HCT116 (cell line): ENCODE results near the gene SCP2. TPM values are rescaled to one million over a fixed set of nuclear protein-coding genes. Genes with fewer than 3 reads are reported as not detected.

Source experiments
- ATAC-seq: fragments of 200-7000 bp; cut with Tn5 transposase; 2 replicates; pipeline ENCODE4 v1.9.1; 2020; ENCODE audit warnings: mild to moderate bottlenecking, moderate library complexity
- BruUV-seq: library from RNA; stranded (reverse); fragments of 400-500 nt; replicated peaks from 2 replicates; lab custom pipeline; 2021; lab: Mats Ljungman, UMichigan
- CTCF ChIA-PET: fragments of 300-600 bp; sonication (Branson Sonifier 250); formaldehyde crosslinking; loops from one replicate; lab custom pipeline; 2021; ENCODE audit warnings: antibody characterized with exemption; lab: Charles Lee
- POLR2A ChIA-PET: fragments of 300-600, 350-600 bp; sonication (Branson Sonifier 250); formaldehyde crosslinking; loops from one replicate; lab custom pipeline; 2021; ENCODE audit warnings: antibody characterized with exemption; lab: Charles Lee
- RAD21 ChIA-PET, 2 experiments: fragments of 300-600 bp; sonication (Branson Sonifier 250); formaldehyde crosslinking; loops; one replicate each; lab custom pipeline; 2023; ENCODE audit warnings: low total read pairs in 2 of 2; ENCODE audit not compliant: uncharacterized antibody in 2 of 2, unreplicated experiment in 2 of 2, low non-redundant PET in 1 of 2; lab: Charles Lee
- DNase-seq: peaks from one replicate; pipeline ENCODE4 v3.0.0-alpha.2; 2010; ENCODE audit warnings: low read depth, low spot score
- H2AFZ ChIP-seq: fragments of 200-600 bp; shearing (Covaris generic), sonication (generic); 2 replicates; pipeline ENCODE4 v1.6.1; 2017; ENCODE audit warnings: low read depth, mixed run types, mixed read lengths, antibody characterized with exemption, low read length; ENCODE audit not compliant: poor library complexity, severe bottlenecking
- H3K27ac ChIP-seq: 2 replicates; pipeline ENCODE4 v1.5.1; 2012; ENCODE audit warnings: low read depth, low read length
- H3K27me3 ChIP-seq: fragments of 200-600 bp; sonication (generic); 2 replicates; pipeline ENCODE4 v1.6.1; 2016; ENCODE audit warnings: mixed run types, low read length, mixed read lengths; ENCODE audit not compliant: insufficient read depth
- H3K36me3 ChIP-seq, 2 experiments: fragments of 200-500 bp in 1 of 2; fragments of 200-600 bp in 1 of 2; sonication (Bioruptor generic) in 1 of 2; sonication (generic) in 1 of 2; 2 replicates each; pipeline versions ENCODE4 v1.5.1 to v1.6.1; 2014 to 2016; ENCODE audit warnings: low read length in 2 of 2, inconsistent platforms in 1 of 2, mixed read lengths in 1 of 2, mixed run types in 1 of 2; ENCODE audit not compliant: insufficient read depth in 2 of 2, control insufficient read depth in 1 of 2
- H3K4me1 ChIP-seq, 2 experiments: fragments of 200-600 bp in 1 of 2; sonication (generic) in 1 of 2; 2 replicates each; pipeline versions ENCODE4 v1.5.1 to v1.6.1; 2012 to 2017; ENCODE audit warnings: low read length in 2 of 2, inconsistent platforms in 1 of 2, mild to moderate bottlenecking in 1 of 2, mixed read lengths in 1 of 2, mixed run types in 1 of 2, moderate library complexity in 1 of 2; ENCODE audit not compliant: insufficient read depth in 2 of 2, control insufficient read depth in 1 of 2
- H3K4me2 ChIP-seq: fragments of 200-600 bp; sonication (generic); 2 replicates; pipeline ENCODE4 v1.6.1; 2017; ENCODE audit warnings: mixed run types, low read length, mixed read lengths
- H3K4me3 ChIP-seq, 2 experiments: fragments of 200-600 bp in 1 of 2; sonication (generic) in 1 of 2; replicated peaks in 1 of 2; 2 replicates each; pipeline ENCODE4 v1.5.1; 2011 to 2016; ENCODE audit warnings: low read length in 2 of 2, control low read depth in 1 of 2, low read depth in 1 of 2, mild to moderate bottlenecking in 1 of 2, mixed read lengths in 1 of 2, mixed run types in 1 of 2
- H3K79me2 ChIP-seq: fragments of 200-600 bp; sonication (generic); 2 replicates; pipeline ENCODE4 v1.6.1; 2017; ENCODE audit warnings: mild to moderate bottlenecking, mixed run types, low read length, moderate library complexity, mixed read lengths; ENCODE audit not compliant: insufficient read depth
- H3K9ac ChIP-seq: fragments of 200-600 bp; sonication (generic); 2 replicates; pipeline ENCODE4 v1.6.1; 2016; ENCODE audit warnings: low read length, mixed read lengths
- H3K9me2 ChIP-seq: fragments of 200-600 bp; sonication (generic), shearing (Covaris generic); 2 replicates; pipeline ENCODE4 v1.6.1; 2017; ENCODE audit warnings: mixed run types, mild to moderate bottlenecking, moderate library complexity; ENCODE audit not compliant: insufficient read depth
- H3K9me3 ChIP-seq, 2 experiments: fragments of 200-500 bp in 1 of 2; fragments of 200-600 bp in 1 of 2; sonication (Bioruptor generic) in 1 of 2; sonication (generic) in 1 of 2; 2 replicates each; pipeline ENCODE4 v1.6.1; 2014 to 2017; ENCODE audit warnings: low read length in 2 of 2, mixed read lengths in 2 of 2, inconsistent platforms in 1 of 2, low read depth in 1 of 2, mild to moderate bottlenecking in 1 of 2, mixed run types in 1 of 2, moderate library complexity in 1 of 2; ENCODE audit not compliant: control insufficient read depth in 1 of 2, insufficient read depth in 1 of 2
- H4K20me1 ChIP-seq: fragments of 200-600 bp; sonication (generic), shearing (Covaris generic); 2 replicates; pipeline ENCODE4 v1.6.1; 2017; ENCODE audit warnings: mixed run types, mild to moderate bottlenecking, moderate library complexity; ENCODE audit not compliant: insufficient read depth
- CBX3 ChIP-seq: IDR thresholded peaks from 2 replicates; pipeline ENCODE4 v1.6.1; 2012; ENCODE audit warnings: low read depth
- EGR1 ChIP-seq: IDR thresholded peaks from 2 replicates; pipeline ENCODE4 v1.6.1; 2012; ENCODE audit warnings: low read depth
- POLR2A ChIP-seq: IDR thresholded peaks from 2 replicates; pipeline ENCODE4 v1.7.0; 2011; ENCODE audit warnings: borderline replicate concordance; ENCODE audit not compliant: insufficient read depth, insufficient read length; ENCODE audit errors: extremely low read depth
- POLR2AphosphoS5 ChIP-seq: IDR thresholded peaks from 2 replicates; pipeline ENCODE4 v1.6.1; 2011; ENCODE audit warnings: mild to moderate bottlenecking, low read depth, low read length, moderate library complexity
- SIN3A ChIP-seq: IDR thresholded peaks from 2 replicates; pipeline ENCODE4 v1.6.1; 2012; ENCODE audit warnings: low read depth
- SP1 ChIP-seq: IDR thresholded peaks from 2 replicates; pipeline ENCODE4 v1.6.1; 2012; ENCODE audit warnings: low read depth
- TCF7L2 ChIP-seq: IDR thresholded peaks from 2 replicates; pipeline ENCODE4 v1.7.0; 2011; ENCODE audit warnings: borderline replicate concordance, inconsistent platforms; ENCODE audit not compliant: insufficient read depth, insufficient read length; ENCODE audit errors: extremely low read depth
- YY1 ChIP-seq: IDR thresholded peaks from 2 replicates; pipeline ENCODE4 v1.6.1; 2011; ENCODE audit warnings: low read length, low read depth, moderate library complexity, mild to moderate bottlenecking; ENCODE audit not compliant: insufficient replicate concordance; ENCODE audit errors: extremely low read depth
- ZFX ChIP-seq: fragments of 450-650 bp; IDR thresholded peaks from 2 replicates; pipeline ENCODE4 v1.6.1; 2017
- ZNF274 ChIP-seq: fragments of 200-500 bp; sonication (Bioruptor generic); IDR thresholded peaks from 2 replicates; pipeline ENCODE4 v1.6.1; 2014; ENCODE audit warnings: mild to moderate bottlenecking, low read depth, low read length, inconsistent platforms
- intact Hi-C: fragments of 100-400 bp; cut with micrococcal nuclease; formaldehyde crosslinking; loops from 2 replicates; pipeline ENCODE4 v1.10.0; 2022
- total RNA-seq: library from RNA; stranded (reverse); gene quantifications from one replicate; pipeline ENCODE4 v1.2.1, GENCODE V29; 2021; ENCODE audit not compliant: unreplicated experiment

SCP2 gene
- total RNA-seq, 1 experiment from 2014 or later, result 62.0 TPM

DNA sequence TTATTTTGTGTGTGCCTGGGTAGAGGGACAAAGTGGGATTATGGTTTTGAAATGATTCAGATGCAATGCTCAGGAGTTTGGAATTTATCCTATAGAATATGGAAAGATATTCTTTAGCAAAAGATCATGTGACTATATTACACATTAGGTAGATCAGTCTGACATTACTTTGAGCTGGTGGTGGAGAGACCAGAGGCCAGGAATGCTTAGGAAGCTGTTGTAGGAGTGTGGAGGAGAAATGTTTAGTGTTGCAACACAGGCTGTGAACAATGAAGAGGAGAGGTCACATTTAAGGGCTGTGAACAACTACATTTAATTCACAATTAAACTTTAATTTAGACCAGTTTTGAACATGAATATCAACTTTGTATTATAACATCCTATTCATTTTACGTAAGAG is 89.6 kb downstream of the SCP2 start:
- Histone ChIP-seq H3K9ac (no peak overlapping the region), H3K4me1 (peaks cover 3 to 9% of the 10 kb centered on the region in 2 experiments; a peak in 3 of 4 replicates), H3K27ac (no peak overlapping the region), H3K79me2 (no peaks in the 10 kb centered on the region; the same call in 1 of the 2 replicates), H3K9me3 (no peaks in the 10 kb centered on the region), H3K4me3 (no peak overlapping the region), H3K36me3 (no peaks in the 10 kb centered on the region), H2AFZ (no peak overlapping the region), H3K9me2 (no peaks in the 10 kb centered on the region), H3K4me2 (peak overlapping the region; percentile 12; the same call in 1 of the 2 replicates), H3K27me3 (no peaks in the 10 kb centered on the region), H4K20me1 (no peaks in the 10 kb centered on the region)
- no TSS peak for BruUV-seq
- ChIA-PET RAD21 (no interaction called here), CTCF (no interaction called here), POLR2A (no interaction called here)
- intact Hi-C loops, result loop anchor here (10.0 kb wide), 1 partner anchor 168 kb away; no protein-coding TSS in a partner anchor
- TF ChIP-seq POLR2A, result no peak
- TF ChIP-seq SIN3A, result no peak
- no peak for TF ChIP-seq POLR2AphosphoS5
- TF ChIP-seq ZFX, result no peak
- DNase-seq (no peak), ATAC-seq (no peak)

DNA sequence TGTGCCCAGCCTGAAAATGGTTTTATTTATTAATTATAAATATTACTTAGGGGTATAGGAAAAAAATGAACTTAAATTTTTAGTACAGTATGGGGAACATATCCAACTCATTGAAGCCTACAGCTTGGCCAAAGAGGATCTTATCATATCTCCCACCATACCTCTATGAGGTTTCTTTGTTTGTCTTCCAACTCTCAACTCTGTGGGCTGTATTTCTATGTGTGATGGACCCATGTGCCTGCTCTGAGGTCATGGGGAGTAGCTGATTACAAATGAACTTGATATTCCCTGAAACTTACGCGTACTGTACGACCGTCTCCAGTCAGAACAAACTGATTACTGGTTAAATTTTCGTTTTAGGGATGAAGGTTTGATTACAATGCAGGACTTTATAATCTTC is 93.5 kb downstream of the SCP2 start:
- DNase-seq, result no peak
- Histone ChIP-seq H3K4me1 (peaks cover 2 to 3% of the 10 kb centered on the region in 2 experiments; a peak in 3 of 4 replicates), H3K27ac (no peak overlapping the region), H3K27me3 (no peaks in the 10 kb centered on the region), H3K79me2 (no peaks in the 10 kb centered on the region; the same call in 1 of the 2 replicates), H4K20me1 (no peaks in the 10 kb centered on the region), H3K9ac (no peak overlapping the region), H3K4me2 (no peak overlapping the region), H3K4me3 (no peak overlapping the region), H3K9me3 (no peaks in the 10 kb centered on the region), H3K9me2 (no peaks in the 10 kb centered on the region), H3K36me3 (no peaks in the 10 kb centered on the region), H2AFZ (no peak overlapping the region)
- CTCF ChIA-PET, result no interaction called here
- no peak for TF ChIP-seq POLR2A
- TF ChIP-seq ZFX, result no peak
- TF ChIP-seq POLR2AphosphoS5, result no peak
- no peak for TF ChIP-seq TCF7L2
- no peak for TF ChIP-seq ZNF274
- TF ChIP-seq EGR1, result no peak
- TF ChIP-seq CBX3, result no peak
- TF ChIP-seq SP1, result no peak
- TF ChIP-seq YY1, result no peak
- ATAC-seq, result no peak
- RAD21 ChIA-PET, result no interaction called here
- intact Hi-C loops, result no loop called here
- BruUV-seq, result no TSS peak
- POLR2A ChIA-PET, result no interaction called here
